GM12873 (cell line): Measurements from ENCODE around the gene MRPL37.

Experiments
- CTCF ChIP-seq: IDR thresholded peaks from 2 replicates; pipeline ENCODE4 v1.5.1; 2012; ENCODE audit warnings: low read depth, mild to moderate bottlenecking, moderate library complexity, low read length, control low read depth; ENCODE audit not compliant: insufficient read depth; ENCODE audit errors: missing control alignments

The MRPL37 gene

GRCh38 chr1:54254055-54254454, 54.1 kb downstream of the MRPL37 start:
- no peak for TF ChIP-seq CTCF

GRCh38 chr1:54255026-54255702, 55.2 kb downstream of the MRPL37 start:
- TF ChIP-seq CTCF = no peak

- no peak for TF ChIP-seq CTCF
These were observed 56.8 kb downstream of the MRPL37 start for GRCh38 chr1:54256522-54257345.

DNA sequence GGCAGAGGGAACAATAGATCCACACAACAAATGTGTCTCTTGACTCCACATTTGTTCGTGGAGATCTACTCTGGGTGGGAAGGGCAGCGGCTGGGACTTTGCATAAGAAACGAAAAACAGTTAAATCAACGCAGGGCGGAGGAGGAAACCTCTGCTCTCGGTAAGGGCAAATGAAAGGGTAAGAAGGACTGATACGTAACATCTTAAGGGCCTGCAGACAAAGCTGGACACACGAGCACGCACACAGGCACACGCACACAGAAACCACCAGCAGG, 57.3 kb downstream of the MRPL37 start:
- TF ChIP-seq CTCF = no peak

- TF ChIP-seq CTCF = no peak
These were observed 57.9 kb downstream of the MRPL37 start for GRCh38 chr1:54257876-54258275.

DNA sequence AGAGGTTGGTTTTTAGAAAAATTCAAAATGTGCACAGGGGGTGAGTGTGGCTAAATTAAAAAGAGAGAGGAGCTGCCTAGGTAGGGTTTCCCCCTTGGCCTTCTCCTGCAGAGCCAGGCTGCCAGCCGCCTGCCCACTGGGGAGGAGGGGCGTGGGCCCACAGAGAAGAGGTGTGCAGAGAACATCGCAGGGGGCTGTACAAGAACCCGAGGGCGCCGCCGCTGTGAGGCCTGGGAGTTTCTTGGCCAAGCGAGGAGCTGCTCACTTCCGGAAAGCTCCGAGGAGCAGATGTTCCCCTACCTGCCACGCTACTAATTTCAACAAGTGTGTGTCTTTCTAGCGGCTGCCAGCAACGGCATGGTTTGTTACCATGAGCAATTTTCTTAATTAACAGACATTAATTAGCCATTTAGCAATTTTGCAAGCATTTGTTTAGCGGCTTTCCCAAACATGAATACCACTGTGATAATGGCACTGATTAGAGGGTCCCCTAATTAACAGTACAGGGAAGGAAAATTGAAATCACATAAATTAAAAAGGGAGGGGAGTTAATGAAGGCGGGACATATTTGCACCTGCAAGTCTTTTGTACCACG, 59.7 kb downstream of the MRPL37 start:
- TF ChIP-seq CTCF = no peak

DNA sequence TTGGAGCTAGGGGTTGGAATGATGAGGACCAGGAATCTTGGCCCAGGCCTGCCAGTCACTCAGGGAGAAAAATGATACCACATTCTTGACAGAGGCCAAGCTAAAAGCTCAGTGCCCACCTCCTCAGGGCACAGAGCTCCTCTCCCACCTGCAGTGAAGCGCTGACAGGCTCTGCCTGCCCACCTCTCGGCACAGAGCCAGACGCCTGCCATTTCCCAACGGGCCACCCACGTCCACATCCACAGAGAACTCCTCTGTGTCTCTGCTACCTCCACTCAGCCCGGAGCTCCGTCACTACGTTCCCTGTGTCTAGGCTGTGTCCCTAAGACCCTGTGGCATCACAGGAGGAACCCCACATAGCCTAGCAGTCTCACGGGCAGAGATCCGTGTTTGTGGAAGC, 60.8 kb downstream of the MRPL37 start:
- TF ChIP-seq CTCF = no peak
